ENCODE measurements around the gene EVX1. TPM values are rescaled to one million over a fixed set of nuclear protein-coding genes. Genes with fewer than 3 reads are reported as not detected.

The EVX1 gene
- total and polyA plus RNA-seq, 2 of the 8 experiments (the other 6 are each of a cell fraction or from before 2014, with no cell fraction given): not detected

DNA sequence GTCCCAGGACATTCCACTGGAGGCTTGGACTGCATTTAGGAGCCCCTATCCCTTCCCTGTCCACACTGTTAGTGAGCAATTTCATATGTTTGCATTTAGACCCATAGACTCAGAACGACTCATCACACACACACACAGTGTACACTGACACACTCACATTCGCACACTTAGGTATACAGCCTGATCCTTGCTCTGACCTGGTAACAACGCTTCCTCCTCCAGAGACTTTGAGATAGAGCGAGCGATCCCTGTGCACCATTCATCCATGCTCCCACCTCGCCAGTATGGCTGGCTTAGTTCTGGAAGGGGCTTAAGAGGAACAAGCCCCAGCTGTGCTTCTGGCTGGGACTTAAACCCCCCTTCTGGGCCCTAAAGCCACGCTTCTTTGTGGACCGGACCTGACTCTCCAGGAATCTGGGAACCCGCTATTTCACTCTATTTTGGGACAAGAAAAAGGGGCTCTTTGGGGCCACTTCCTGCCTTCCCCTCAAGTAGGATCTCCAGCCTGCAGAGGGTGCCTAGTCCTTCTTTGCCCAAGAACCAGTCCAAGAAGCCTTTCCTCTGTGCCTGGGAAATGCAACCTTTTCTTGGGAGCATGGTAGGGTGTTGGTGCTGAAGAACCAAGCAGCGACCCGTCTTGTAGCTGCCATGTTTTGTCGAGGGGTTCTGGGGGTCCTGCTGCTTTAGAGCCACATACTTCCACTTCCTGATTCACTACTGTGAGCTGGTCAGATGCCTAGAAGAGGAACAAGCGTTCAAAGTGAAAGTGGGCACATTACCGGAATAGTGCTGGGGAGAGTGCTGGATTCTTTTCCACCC is 41.6 kb upstream of the EVX1 start (continued):
- TF ChIP-seq MAFK (IDR thresholded peaks at IDR 0.05; ENCODE audit: low read depth, low read length): no peak
- TF ChIP-seq RNF2 (IDR thresholded peaks at IDR 0.05; ENCODE audit: borderline replicate concordance, low read depth, low read length, missing control alignments, poor library complexity, severe bottlenecking): peak; percentile 63

Measured in H1 (cell line).